A549 (cell line): Measurements from ENCODE around the gene MRPL51.

Source experiments
- CHD2 ChIP-seq: fragments of 150-350 bp; IDR thresholded peaks from 2 replicates; pipeline ENCODE4 v1.6.1; 2014; ENCODE audit warnings: low read length; ENCODE audit not compliant: partially characterized antibody
- EP300 ChIP-seq, 2 experiments: fragments of >200 bp; sonication (Bioruptor Twin); formaldehyde crosslinking; IDR thresholded peaks; 2 replicates in 1 of 2; 3 replicates in 1 of 2; pipeline ENCODE4 v1.6.1; 2016 to 2017
- HOXB5 ChIP-seq: fragments of 250-450 bp; sonication (Bioruptor Pico); IDR thresholded peaks from 2 replicates; pipeline ENCODE4 v1.5.0; 2020; ENCODE audit warnings: mild to moderate bottlenecking, moderate library complexity
- POLR2AphosphoS2 ChIP-seq: conservative IDR thresholded peaks from 2 replicates; pipeline ENCODE4 v1.6.1; 2012; ENCODE audit warnings: low read length, improper control_type of control experiment, inconsistent platforms
- SREBF2 ChIP-seq: fragments of 450-650 bp; IDR thresholded peaks from 2 replicates; pipeline ENCODE4 v1.6.1; 2014; ENCODE audit warnings: mild to moderate bottlenecking, moderate library complexity
- TF ChIP-seq, protein P1 (sequence below): fragments of >200 bp; sonication (Bioruptor Twin); formaldehyde crosslinking; IDR thresholded peaks from 3 replicates; pipeline ENCODE4 v1.5.1; 2016

DNA sequence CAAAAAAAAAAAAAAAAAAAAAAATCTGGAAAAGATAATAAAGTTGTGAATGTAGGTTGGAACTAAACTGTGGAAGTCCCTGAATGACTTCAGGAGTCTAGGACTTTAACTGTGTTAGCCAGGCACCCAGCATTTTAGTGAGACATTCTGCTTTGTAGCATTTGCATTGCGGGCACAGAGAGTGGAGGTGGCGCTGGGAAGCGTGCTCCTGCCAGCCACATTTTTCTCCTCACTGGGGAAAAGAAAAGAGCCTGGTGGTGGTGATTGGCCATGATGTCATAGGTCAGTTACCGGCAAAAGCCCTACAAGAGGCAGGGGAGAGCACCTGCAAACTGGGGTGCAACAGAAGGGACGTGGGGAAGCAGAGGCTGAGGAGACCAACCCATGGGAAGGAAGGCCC lies 31.6 kb upstream of the MRPL51 start:
- TF ChIP-seq EP300 (IDR thresholded peaks at IDR 0.05) (no peak), HOXB5 (CRISPR knock-in tag) (no peak), CHD2 (no peak), SREBF2 (no peak), POLR2AphosphoS2 (no peak)
- TF ChIP-seq, protein P1, sequence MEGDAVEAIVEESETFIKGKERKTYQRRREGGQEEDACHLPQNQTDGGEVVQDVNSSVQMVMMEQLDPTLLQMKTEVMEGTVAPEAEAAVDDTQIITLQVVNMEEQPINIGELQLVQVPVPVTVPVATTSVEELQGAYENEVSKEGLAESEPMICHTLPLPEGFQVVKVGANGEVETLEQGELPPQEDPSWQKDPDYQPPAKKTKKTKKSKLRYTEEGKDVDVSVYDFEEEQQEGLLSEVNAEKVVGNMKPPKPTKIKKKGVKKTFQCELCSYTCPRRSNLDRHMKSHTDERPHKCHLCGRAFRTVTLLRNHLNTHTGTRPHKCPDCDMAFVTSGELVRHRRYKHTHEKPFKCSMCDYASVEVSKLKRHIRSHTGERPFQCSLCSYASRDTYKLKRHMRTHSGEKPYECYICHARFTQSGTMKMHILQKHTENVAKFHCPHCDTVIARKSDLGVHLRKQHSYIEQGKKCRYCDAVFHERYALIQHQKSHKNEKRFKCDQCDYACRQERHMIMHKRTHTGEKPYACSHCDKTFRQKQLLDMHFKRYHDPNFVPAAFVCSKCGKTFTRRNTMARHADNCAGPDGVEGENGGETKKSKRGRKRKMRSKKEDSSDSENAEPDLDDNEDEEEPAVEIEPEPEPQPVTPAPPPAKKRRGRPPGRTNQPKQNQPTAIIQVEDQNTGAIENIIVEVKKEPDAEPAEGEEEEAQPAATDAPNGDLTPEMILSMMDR = no peak
